HG02870 (cell line): ENCODE results near the gene AHNAK.
A peak's percentile ranks its signal among the peaks of the same experiment; 100 is the strongest.
"Not testable (repeated sequence)": the region's sequence is repeated elsewhere in the genome, so short reads cannot be mapped to it uniquely, and the experiment has no call there.

Experiments
- ATAC-seq: cut with Tn5 transposase; IDR thresholded peaks from one replicate; pipeline ENCODE4 v1.9.1; 2021; ENCODE audit warnings: mild to moderate bottlenecking, moderate library complexity; ENCODE audit not compliant: unreplicated experiment

The AHNAK gene

DNA sequence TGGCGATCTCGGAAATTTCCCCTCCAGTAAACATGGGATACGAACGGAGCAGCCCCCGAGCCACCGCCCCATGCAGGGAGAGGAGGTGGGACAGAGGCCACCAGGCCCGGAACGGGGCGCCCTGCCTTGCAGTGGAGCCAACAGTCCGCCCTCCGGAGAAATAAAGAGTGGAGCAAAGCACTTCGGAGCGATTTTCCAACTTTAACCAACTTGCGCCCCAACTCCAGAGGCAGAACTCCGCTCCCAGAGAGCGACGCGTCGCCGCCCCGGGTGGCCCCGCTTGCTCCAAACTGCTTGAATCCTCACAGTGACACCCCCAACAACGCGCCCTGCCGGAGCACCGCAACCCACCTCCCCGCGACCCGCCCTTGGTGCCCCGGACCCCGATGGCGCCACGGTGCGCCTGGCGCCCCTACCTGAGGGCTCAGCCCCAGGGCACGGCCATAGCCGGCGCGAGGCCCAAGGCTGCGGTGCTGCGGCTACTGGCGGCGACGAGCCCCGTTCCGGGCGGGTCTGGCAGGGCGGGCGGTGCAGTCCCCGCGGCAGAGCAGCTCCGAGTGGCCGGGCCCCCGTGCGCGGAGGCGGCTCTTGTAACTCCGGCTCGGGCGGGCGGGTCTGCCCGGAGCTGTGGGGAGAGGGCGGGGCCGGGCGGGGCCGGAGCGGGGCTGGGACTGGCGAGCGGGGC lies at the start of gene AHNAK:
TSS of gene AHNAK (minus strand) at position 563 of the 685 bp plus-strand sequence. CDS start 10,708 bp downstream, outside the sequence.
- no peak for ATAC-seq

- no peak for ATAC-seq
Measured at GRCh38 chr11:62595124-62595523, 48.5 kb upstream of the AHNAK start.

DNA sequence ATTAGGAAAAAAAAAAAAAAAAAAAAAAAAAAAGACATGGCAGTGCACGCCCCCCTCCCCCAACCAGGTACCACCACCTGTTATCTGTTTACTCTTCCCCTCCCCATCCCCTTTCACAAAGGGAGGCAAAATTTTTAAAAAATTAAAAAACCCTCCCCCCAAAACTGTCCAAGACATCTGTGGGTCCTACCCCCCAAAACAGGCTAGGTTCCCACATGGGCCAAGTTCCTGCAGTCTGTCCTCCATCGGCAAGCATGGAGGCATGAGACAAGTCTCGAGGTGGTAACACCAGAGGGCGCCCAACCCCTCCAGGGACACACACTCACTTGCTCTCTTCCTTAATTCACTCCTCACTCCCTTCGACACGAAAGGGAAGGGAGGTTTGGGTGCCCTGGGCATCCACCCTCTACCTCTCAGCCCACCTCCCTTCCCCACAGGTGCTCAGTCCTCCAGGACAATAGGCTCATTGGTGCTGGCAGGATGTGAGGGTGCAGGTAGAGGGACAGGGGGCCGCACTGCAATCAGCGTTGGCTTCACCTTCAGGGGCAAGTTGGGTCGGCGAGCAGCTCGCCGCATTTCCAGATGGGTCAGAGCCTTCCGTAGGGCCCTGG lies 46.9 kb upstream of the AHNAK start:
- no peak for ATAC-seq

DNA sequence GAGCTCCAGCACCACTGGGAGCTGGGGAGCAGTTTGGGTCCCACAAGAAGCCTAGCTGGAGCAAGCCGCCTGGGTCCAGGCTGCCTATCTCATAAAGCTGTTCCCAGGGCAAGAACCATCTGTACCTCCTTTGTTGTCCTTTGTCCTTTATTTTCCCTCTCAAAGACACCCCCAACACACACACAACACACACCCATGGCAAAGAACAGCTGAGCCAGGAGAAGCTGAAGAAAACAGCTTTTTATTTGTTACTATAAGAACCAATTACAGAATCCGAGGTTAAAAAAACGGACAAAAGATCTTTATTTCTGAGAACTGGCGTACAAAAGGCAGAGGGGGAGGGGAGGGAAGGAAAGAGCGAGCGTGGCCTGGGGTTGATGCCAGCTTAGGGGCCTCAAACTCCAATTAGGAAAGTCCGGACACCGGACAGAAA lies 46.4 kb upstream of the AHNAK start:
- no peak for ATAC-seq

- ATAC-seq: no peak
Measured at GRCh38 chr11:62592146-62592815, 45.7 kb upstream of the AHNAK start.

DNA sequence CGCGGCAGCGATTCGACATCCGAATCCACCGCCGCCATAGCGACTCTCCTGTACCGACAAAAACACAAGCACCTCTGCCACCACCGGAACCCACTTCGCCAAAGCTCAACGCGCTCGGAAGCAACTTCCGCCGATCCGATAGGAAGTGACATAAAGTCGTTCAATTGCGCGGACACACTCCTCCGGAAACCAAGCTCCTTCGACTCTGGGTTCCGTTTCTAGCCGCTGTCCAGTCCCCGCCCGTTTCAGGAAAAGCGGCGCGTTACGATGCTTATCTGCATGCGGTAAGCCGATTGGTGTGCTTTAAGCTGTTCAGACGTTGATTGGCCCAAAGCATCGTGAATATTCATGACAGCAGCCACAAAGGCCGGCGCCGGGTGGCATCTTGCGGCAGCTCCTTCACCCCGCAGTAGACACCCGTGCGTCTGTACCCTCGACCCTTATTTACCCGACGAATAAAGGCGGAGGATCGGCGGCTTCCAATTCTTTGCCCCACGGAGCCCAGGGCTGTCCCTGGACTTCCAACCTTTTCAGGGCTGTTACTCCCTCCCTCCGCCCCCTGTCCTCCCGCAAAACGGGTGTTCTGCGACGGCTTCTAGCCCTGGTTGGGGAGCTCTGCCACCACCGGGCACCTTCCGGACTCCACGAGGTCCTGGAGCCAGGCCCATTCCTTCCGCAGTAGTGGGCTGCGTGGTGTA lies 45.0 kb upstream of the AHNAK start, which contains the start of gene TUT1:
TSS of gene TUT1 (minus strand) at position 76 of the 698 bp plus-strand sequence. CDS start at position 38, 38 bp downstream.
- peak; percentile 89 for ATAC-seq

- no peak for ATAC-seq
Measured at GRCh38 chr11:62588966-62589637, 42.5 kb upstream of the AHNAK start.

DNA sequence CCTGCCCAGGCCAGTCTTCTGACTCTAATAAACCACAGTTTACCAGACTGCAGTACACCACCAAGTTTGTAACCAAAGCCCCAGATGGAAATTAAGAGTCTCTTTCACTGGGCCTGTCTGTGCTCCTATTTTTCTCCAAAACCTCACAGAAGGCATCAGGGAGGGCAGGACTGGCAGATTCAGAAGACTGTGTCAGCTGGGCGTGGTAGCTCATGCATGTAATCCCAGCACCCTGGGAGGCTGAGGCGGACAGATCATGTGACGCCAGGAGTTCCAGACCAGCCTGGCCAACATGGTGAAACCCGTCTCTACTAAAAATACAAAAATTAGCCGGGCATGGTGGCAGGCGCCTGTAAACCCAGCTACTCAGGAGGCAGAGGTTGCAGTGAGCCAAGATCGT lies 38.8 kb upstream of the AHNAK start:
- not testable (repeated sequence) for ATAC-seq

GRCh38 chr11:62581735-62582134 lies 35.1 kb upstream of the AHNAK start:
- ATAC-seq: not testable (repeated sequence)

GRCh38 chr11:62580959-62581715 lies 34.5 kb upstream of the AHNAK start:
- ATAC-seq: no peak

DNA sequence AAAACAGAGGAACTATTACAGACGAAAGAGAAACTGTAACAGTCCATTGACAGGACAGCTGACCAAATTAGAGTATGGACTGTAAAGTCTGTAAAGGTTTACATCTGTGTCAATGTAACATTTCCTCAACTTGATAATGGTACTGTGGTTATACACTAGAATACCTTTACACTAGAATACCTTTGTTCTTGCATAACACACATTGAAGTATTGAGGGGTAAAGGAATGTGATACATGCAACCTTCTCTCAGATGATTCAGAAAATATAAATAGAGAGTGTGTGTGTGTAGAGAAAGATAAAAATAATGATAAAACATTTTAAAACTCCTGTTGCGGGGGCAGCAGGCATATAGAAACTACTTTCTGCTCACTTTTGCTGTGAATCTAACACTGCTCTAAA lies 32.6 kb upstream of the AHNAK start:
- no peak for ATAC-seq

- no peak for ATAC-seq
Measured at GRCh38 chr11:62578541-62578940, 31.9 kb upstream of the AHNAK start.

DNA sequence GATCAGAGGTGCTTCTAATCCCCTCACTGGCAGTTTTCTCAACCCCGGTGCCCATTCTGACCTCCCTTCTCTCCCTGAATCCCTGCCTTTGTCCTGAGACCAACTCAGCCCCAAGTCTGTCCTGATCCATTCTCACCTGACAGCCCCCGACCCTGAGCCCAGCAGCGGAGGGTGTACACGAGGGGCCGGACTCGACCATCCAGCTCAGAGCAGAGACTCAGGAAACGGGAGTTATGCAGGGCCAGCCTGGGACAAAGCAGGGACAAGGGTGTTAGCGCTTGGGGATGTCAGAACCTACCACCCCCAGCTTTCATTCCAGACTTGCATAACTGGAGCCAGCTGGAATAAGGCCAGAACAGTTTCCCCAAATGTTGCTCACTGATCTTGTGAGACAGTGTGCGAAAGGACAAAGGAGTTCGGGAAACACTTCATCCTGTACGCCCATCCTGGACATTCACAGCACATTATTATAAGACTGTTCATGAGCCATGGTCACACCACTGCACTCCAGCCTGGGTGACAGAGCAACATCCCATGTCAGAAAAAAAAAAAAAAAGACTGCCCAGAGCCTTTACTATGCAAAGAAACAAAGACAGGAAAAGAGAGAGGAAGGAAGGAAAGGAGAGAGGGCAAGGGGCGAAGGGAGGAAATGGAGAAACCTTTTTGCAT lies 30.6 kb upstream of the AHNAK start:
- ATAC-seq: no peak

DNA sequence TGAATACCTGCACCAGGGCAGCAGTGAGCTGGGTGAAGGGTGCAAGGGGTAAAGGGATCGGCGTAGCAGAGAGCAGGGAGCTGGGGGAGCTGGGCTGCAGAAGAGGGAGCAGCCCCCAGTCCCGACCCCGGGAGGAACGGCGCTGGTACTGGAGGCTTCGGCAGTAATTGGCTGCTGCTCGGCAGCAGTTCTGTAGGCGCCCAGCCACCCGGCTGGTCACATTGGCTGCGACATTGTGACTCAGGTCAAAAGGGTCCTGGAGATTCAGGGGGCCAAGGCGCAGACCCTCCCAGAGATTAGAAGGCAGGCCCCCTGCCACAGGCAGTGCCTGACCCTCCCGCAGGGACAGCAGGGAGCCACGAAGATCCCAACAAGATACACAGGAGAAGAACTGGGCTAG lies 29.2 kb upstream of the AHNAK start:
- no peak for ATAC-seq

GRCh38 chr11:62575156-62575555 lies 28.6 kb upstream of the AHNAK start:
- ATAC-seq: no peak

GRCh38 chr11:62574363-62575071 lies 27.9 kb upstream of the AHNAK start:
- ATAC-seq: no peak

- ATAC-seq: peak; percentile 89
Measured at GRCh38 chr11:62573592-62574362, 27.2 kb upstream of the AHNAK start, which contains the start of gene EEF1G. TSS of gene EEF1G (minus strand) at chr11:62573891. CDS start at chr11:62573842, 49 bp downstream.

GRCh38 chr11:62573006-62573591 lies 26.5 kb upstream of the AHNAK start:
- ATAC-seq: no peak
